HG02588 (cell line): ENCODE data around the gene AAR2.

Experiments used
- ATAC-seq: cut with Tn5 transposase; IDR thresholded peaks from one replicate; pipeline ENCODE4 v1.9.1; 2021; ENCODE audit warnings: mild to moderate bottlenecking, moderate library complexity; ENCODE audit not compliant: unreplicated experiment

Gene AAR2

GRCh38 chr20:36235892-36236785, at the start of gene AAR2:
Gene AAR2 (plus strand): TSS chr20:36236478. CDS start chr20:36239869, 3,391 bp downstream.
- no peak for ATAC-seq

GRCh38 chr20:36193977-36194712, 42.1 kb upstream of the AAR2 start:
- no peak for ATAC-seq

DNA sequence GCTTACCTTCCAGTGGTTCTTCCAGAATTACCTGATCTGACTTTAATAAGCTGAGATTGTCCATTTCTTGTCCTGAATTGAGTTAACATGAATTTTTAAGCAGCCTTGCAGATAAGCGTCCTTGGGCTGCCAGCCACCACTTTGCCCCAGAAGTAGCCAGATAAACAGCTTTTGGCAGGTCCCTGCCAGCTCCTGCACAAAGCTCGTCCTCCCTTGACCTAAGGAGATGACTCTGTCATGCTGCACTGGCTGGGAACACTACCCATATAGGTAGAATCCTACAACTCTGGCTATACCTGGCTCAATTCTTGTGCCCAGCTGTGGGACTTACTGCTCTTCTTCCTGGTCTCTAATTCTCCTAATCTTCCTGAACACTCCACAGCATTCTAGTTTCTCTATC, 39.6 kb upstream of the AAR2 start:
- ATAC-seq, result no peak

GRCh38 chr20:36197271-36197670, 39.0 kb upstream of the AAR2 start:
- no peak for ATAC-seq

DNA sequence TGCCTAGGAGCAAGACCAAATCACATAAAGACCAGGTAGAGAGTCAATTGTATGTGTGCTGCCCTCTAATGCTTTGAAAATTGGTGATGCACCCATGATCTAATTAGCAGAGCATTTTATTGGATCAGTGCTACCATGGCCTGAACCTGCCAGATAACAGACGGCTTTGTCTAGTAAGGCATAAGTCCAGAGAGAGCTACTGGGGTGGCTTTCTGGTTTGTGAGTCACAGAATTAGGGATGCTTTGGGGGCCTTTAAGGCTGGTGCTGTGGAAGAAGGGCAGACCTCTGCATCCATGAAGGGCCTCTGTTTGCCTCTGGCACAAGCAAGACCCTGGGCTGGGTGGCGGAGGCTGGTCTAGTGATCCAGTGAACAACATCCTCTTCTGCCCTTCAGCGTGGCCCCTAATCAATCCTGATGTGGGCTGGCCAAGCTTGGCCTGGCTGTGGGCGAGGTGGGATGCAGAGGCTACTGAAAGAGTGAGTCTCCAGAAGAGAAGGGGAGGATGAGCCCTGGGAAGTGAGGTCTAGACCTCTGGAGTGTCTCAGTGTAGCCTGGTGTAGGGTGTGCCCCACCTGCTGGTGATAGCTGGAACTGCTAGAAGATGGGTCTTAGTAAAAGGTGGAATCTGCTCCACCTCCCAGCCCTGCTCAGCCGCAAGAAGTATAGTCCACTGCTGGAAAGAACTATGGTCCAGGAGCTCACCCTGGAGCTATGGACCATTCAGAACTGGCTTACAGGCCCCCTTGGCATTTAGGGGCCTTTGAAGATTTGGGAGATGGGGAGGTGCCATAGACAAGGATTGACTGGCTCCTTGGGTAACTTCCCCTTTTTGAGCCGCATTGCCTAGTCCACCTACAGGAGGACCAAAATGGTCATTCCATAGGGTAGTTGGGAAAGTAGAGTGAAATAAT, 36.7 kb upstream of the AAR2 start:
- no peak for ATAC-seq

- no peak for ATAC-seq
Measured at GRCh38 chr20:36200451-36200850, 35.8 kb upstream of the AAR2 start.

GRCh38 chr20:36201198-36201597, 35.1 kb upstream of the AAR2 start:
- no peak for ATAC-seq

- ATAC-seq, result no peak
Measured at GRCh38 chr20:36202891-36203338, 33.4 kb upstream of the AAR2 start.

DNA sequence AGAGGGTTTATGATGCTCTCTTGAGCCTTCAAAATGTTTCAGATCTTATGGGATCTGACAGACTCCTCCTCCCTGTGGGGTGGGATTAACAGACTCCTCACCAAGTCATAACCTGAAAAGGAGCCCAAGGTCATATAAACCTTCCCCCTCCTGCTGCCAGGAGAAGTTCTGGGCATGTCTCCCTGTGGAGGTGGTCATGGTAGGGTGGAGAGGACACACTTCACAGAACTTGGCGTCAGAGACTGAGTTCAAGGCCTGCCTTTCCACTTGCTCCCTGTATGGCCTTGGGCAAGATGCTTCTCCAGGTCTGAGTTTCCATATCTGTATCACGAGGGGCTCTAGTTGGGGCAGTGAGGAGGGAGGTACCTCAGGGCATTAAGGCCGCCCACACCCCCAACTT, 32.4 kb upstream of the AAR2 start:
- ATAC-seq, result no peak

GRCh38 chr20:36205026-36205425, 31.3 kb upstream of the AAR2 start:
- ATAC-seq, result no peak

DNA sequence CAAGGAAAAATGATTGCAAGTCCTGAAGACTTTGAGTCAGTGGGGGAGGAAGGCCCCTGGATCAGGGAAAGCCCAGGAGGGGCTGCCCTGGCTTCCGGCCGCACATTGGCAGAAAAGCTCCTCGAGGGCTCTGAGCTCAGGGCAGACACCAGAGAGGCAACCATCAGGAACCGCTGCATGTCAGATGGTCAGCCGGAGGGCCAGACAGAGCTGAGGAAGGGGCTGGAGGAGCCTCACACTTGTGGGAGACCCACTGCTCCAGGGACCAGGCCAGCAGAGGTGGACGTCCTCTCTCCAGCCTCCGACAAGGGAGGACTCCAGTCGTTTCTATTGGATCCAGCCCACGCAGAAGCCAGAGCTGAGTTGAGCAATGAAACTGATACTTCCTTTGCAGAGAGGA, 30.2 kb upstream of the AAR2 start:
- ATAC-seq, result no peak

- ATAC-seq, result no peak
Measured at GRCh38 chr20:36206641-36207040, 29.6 kb upstream of the AAR2 start.

DNA sequence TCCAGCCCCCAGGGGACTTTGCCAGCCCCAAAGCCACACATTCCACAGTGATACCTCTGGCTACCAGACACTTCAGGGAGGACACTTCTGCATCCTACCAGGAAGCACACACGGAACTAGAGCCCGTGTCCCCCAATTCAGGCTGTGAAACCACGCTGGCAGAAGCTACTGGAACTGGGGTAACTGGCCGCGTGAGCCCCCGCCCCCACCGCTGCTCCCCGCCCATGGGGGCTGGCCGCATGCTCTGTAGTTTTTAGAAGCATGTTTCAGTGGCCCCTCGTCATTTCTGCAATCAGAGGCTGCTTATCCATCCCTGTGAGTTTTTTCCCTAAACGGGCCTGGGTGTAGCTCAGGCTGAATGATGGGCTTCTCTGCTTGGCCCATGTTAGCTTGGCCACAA, 28.7 kb upstream of the AAR2 start:
- ATAC-seq, result no peak

- no peak for ATAC-seq
Measured at GRCh38 chr20:36208257-36208656, 28.0 kb upstream of the AAR2 start.

DNA sequence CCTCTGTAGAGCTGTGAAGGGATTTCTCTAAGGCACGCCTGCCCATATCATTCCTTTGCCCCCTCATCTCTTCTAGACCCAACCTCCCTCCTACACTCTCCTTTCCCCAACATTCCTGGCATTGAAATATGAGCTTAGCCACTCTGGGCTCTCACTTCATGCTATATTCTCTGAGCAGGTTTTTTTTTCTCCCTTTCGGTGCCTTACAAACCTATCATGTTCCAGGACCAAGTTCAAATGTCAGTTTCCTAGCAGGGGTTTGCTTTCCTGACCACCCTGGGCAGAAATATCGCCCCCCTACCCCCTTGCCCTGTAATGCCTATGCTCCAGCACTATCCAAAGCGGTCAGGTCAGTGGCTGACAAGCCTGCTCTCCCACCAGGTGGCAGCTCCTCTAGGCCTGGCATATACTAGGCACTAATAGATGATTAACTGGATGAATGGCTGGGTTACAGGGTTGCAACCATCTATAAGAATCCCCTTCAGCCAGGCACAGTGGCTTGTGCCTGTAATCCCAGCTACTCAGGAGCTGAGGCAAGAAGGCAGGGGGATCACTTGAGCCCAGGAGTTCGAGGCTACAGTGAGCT, 25.7 kb upstream of the AAR2 start:
- no peak for ATAC-seq

DNA sequence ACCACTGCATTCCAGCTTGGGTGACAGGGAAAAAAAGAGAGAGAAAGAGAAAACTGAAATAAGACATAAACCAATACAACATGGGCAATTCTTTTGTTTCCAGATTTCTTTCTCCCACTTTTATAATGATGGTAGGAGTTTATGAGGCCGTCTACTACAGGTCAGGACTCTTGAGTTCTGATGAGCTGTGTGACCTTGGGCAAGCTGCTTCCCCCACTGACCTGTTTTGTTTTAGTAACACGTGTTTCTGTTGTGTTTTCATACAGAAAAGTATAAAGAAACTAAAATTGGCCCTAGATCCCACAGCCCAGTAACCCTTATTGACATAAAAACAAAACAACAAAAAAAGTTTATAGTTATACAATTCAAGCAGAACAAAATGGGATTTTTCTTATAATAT, 22.9 kb upstream of the AAR2 start:
- no peak for ATAC-seq

- ATAC-seq, result no peak
Measured at GRCh38 chr20:36214684-36215256, 21.5 kb upstream of the AAR2 start.

DNA sequence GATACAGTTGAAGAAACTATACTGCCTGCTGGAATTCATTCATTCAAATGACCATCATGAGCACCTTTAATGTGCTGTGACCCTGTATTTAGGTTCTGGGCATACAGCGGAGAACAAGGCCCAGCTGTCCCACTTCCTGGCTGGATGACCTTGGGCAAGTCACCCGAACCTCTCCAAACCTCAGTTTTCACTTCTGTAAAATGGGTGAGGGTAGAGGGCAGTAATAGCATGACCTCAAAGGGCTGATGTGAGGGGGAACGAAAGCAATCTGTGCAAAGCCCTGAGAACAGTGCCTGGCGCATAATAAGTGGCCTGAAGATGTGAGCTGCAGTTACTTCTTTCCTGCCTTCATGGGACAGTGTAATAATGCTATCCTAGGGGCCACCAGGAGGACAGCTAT, 20.5 kb upstream of the AAR2 start:
- no peak for ATAC-seq

DNA sequence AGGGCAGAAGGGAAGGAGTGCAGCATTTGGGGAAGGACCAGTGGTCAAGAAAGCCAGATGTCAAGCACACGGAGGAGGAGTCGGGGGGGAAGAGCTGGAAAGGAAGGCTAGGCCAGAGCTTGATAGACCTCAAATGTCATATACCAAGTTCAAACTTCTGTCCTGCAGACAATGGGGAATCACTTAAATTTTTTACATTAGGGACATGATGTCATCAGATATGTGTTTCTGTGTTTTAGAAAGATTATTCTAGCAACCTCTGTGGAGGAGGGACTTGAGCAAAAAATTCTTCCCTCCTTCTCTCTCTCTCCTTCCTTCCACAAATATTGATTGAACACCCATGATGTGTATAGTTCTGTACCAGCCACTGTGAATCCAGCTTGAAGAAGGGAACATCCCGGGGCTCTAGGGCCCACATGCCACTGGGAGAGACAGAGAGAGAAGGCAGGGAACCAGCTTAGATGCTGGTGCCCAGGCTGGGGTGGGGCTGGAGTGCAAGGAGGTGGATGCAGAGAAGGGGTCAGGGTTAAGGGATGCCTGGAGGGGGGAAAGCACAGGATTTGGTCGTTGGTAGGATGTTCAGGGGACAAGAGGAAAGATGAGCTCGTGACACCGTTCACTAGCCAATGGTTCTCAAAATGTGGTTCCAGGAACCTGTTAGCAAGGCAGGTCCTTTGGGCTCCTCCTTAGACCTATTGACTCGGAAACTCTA, 19.8 kb upstream of the AAR2 start:
- ATAC-seq, result no peak

DNA sequence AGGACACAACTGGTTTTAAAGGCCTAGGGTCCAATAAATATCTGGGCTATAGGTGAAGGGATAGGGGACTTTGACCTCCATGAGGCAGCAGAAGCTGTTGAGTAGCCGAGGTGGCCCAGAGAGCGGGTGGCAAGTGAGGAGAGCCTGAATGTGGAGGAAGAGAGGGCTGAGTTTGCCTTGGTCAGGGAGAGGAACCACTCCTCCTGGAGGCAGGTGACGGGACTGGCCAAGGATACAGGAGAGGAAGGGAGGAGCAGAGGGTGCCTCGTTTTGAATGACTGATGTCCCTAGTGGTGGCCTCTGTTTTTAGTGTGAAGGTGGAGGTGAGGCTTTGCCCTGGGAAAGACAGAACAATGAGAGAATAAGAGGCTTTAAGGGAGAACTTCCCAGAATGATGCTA, 19.1 kb upstream of the AAR2 start:
- ATAC-seq, result no peak
